ENCODE measurements around the gene IGLL5. TPM values are rescaled to one million over a fixed set of nuclear protein-coding genes. Genes with fewer than 3 reads are reported as not detected.

Gene IGLL5
- total RNA-seq, 1 donor from 2014 or later = not detected

- no peak for DNase-seq (ENCODE audit: extremely low read depth, low read depth, low spot score)
These were observed 4.4 kb upstream of the IGLL5 start for GRCh38 chr22:22883090-22883727.

GRCh38 chr22:22884010-22884887 lies 3.4 kb upstream of the IGLL5 start:
- peak; percentile 33 for DNase-seq (ENCODE audit: extremely low read depth, low read depth, low spot score)

- no peak for DNase-seq (ENCODE audit: extremely low read depth, low read depth, low spot score)
These were observed 2.5 kb upstream of the IGLL5 start for GRCh38 chr22:22884888-22885840.

GRCh38 chr22:22886546-22886945 lies 1.1 kb upstream of the IGLL5 start:
- no peak for DNase-seq (ENCODE audit: extremely low read depth, low read depth, low spot score)

GRCh38 chr22:22888571-22889353 lies 1.1 kb downstream of the IGLL5 start:
- no peak for DNase-seq (ENCODE audit: extremely low read depth, low read depth, low spot score)

- DNase-seq (ENCODE audit: extremely low read depth, low read depth, low spot score) = no peak
These were observed 2.5 kb downstream of the IGLL5 start for GRCh38 chr22:22890085-22890484.

GRCh38 chr22:22891139-22891621 lies 3.6 kb downstream of the IGLL5 start:
- no peak for DNase-seq (ENCODE audit: extremely low read depth, low read depth, low spot score)

GRCh38 chr22:22892096-22893052 lies 4.8 kb downstream of the IGLL5 start:
- DNase-seq (ENCODE audit: extremely low read depth, low read depth, low spot score) = no peak

- no peak for DNase-seq (ENCODE audit: extremely low read depth, low read depth, low spot score)
These were observed 5.6 kb downstream of the IGLL5 start for GRCh38 chr22:22893077-22893805.

- no peak for DNase-seq (ENCODE audit: extremely low read depth, low read depth, low spot score)
These were observed 6.5 kb downstream of the IGLL5 start for GRCh38 chr22:22893891-22894739.

GRCh38 chr22:22894740-22895731 lies 7.4 kb downstream of the IGLL5 start:
- no peak for DNase-seq (ENCODE audit: extremely low read depth, low read depth, low spot score)

GRCh38 chr22:22895776-22896445 lies 8.3 kb downstream of the IGLL5 start:
- DNase-seq (ENCODE audit: extremely low read depth, low read depth, low spot score) = no peak

- no peak for DNase-seq (ENCODE audit: extremely low read depth, low read depth, low spot score)
These were observed 9.0 kb downstream of the IGLL5 start for GRCh38 chr22:22896601-22897000.

GRCh38 chr22:22897091-22897490 lies 9.5 kb downstream of the IGLL5 start:
- DNase-seq (ENCODE audit: extremely low read depth, low read depth, low spot score) = no peak

GRCh38 chr22:22897947-22898346 lies 10.3 kb downstream of the IGLL5 start:
- DNase-seq (ENCODE audit: extremely low read depth, low read depth, low spot score) = no peak
